Heart right ventricle (tissue), 16 donors: Measurements from ENCODE around the gene AMN1. TPM values are rescaled to one million over a fixed set of nuclear protein-coding genes. Genes with fewer than 3 reads are reported as not detected.
"Not testable (repeated sequence)": the region's sequence is repeated elsewhere in the genome, so short reads cannot be mapped to it uniquely, and the experiment has no call there.

Experiments used
- ATAC-seq, 8 donors: fragments of 200-7000 bp; cut with Tn5 transposase; one replicate each; pipeline ENCODE4 v1.9.1; 2020; ENCODE audit warnings: mild to moderate bottlenecking in 8 of 8, moderate library complexity in 8 of 8, moderate number of reproducible peaks in 1 of 8
- DNase-seq, 2 donors: peaks; one replicate each; pipeline ENCODE4 v3.0.0-alpha.2; 2020
- H3K27ac ChIP-seq, 10 donors: fragments of 200-600 bp; sonication (generic) in 2 of 10; one replicate each; pipeline versions ENCODE4 v1.5.0 to v1.8.0; 2020 to 2022; ENCODE audit warnings: mild to moderate bottlenecking in 3 of 10
- H3K27me3 ChIP-seq, 7 donors: fragments of 200-600 bp; one replicate each; pipeline ENCODE4 v1.8.0; 2021 to 2022; ENCODE audit warnings: mild to moderate bottlenecking in 2 of 7
- H3K36me3 ChIP-seq, 9 donors: fragments of 200-600 bp; sonication (generic) in 1 of 9; one replicate each; pipeline versions ENCODE4 v1.5.0 to v1.8.0; 2020 to 2022; ENCODE audit warnings: mild to moderate bottlenecking in 2 of 9
- H3K4me1 ChIP-seq, 9 donors: fragments of 200-600 bp; sonication (generic) in 1 of 9; one replicate each; pipeline versions ENCODE4 v1.5.0 to v1.8.0; 2020 to 2022; ENCODE audit warnings: mild to moderate bottlenecking in 4 of 9
- H3K4me3 ChIP-seq, 10 donors: fragments of 200-600 bp; sonication (generic) in 2 of 10; one replicate each; pipeline versions ENCODE4 v1.5.0 to v1.8.0; 2020 to 2022; ENCODE audit warnings: mild to moderate bottlenecking in 7 of 10, moderate library complexity in 2 of 10
- H3K9me3 ChIP-seq, 11 donors: fragments of 200-600 bp in 10 of 11; sonication (generic) in 2 of 11; one replicate each; pipeline versions ENCODE4 v1.5.0 to v1.8.0; 2013 to 2022; ENCODE audit warnings: mild to moderate bottlenecking in 2 of 11, control low read depth in 1 of 11, moderate library complexity in 1 of 11
- CTCF ChIP-seq, 9 donors: fragments of 200-600 bp; sonication (generic) in 2 of 9; IDR thresholded peaks; one replicate each; pipeline versions ENCODE4 v1.5.0 to v1.8.0; 2021 to 2022; ENCODE audit warnings: antibody characterized with exemption in 9 of 9, mild to moderate bottlenecking in 5 of 9, moderate library complexity in 1 of 9
- WGBS, 2 donors: extraction: QIAGEN DNeasy Blood & Tissue Kit; methylation state at CpG; one replicate each; pipeline ENCODE4 v1.1.7; 2013; ENCODE audit warnings: inconsistent platforms in 1 of 2; 5-methylcytosine and 5-hydroxymethylcytosine counted together
- intact Hi-C, 10 donors: fragments of 100-400 bp; cut with DNase I; formaldehyde crosslinking; loops; one replicate each; pipeline versions ENCODE4 v1.11.1 to v1.14.2; 2022
- polyA plus RNA-seq, 2 donors: library from polyadenylated mRNA; stranded (reverse); fragments of 200-250 nt; gene quantifications; one replicate each; pipeline ENCODE4 v1.2.3, GENCODE V29; 2013
- total RNA-seq, 10 donors: library from RNA; stranded (reverse); fragmentation: NEBNext Ultra II Directional in 3 of 10; extraction: Animal tissue kit (Norgen Biotek cat#: 25700) in 3 of 10; gene quantifications; one replicate each; pipeline versions ENCODE4 v1.2.1 to v1.2.4, GENCODE V29; 2021 to 2023
- donor health status: Arrhythmogenic right ventricular cardiomyopathy.
- donor health status: ischemic (EF 13 %, LVEDD 7.1; RV severe dilation, severe dysfunction).
- donor health status: healthy with polysubstance abuse.
- donor health status: DM: no; HTN: yes; CAD: no.
- donor health status: DM: no; HTN: no; CAD: no.
- donor health status: ischemic (EF 25% LVEDD 6.9; RV normal size, moderate dysfunction).
- donor health status: ischemic (EF 25% LVEDD 5.7; RV mildly dilated, moderate dysfunction).
- donor health status: healthy.
- donor health status: DM: yes; HTN: yes; CAD: no.
- donor health status: Ischemic cardiomyopathy.
- donor health status: ischemic (EF 35%, LVEDD 5.7; RV mildly dilated, moderate dysfunction).
- donor health status: nonischemic (EF 11% LVEDD 7.7; RV severe dilation, severe dysfunction).
- donor health status: DM: yes; HTN: yes; CAD: no.
- donor health status: PGD.
- donor health status: ischemic (EF 29% LVEDD 5.4; RV normal size, mild dysfunction).
- donor health status: nonischemic (EF 23%, LVEDD 6.1; RV moderate dilation, normal function).

Gene AMN1
- total and polyA plus RNA-seq, 12 donors = 11.3 to 24.9 (median 14.0) TPM

- WGBS, 2 donors = 52 to 54% methylated on average over 10 of the region's 10 CpGs
- peaks cover 0 to 33% (median 17%) of the 10 kb centered on the region in 11 donors for H3K9me3 ChIP-seq
- intact Hi-C loops = loop anchor here in 8 of 10 donors (2.0 to 10.0 kb wide), 10 partner anchors 272 to 630 kb away; partner anchors contain the start of gene RESF1 (in 1 of the 8)
- H3K36me3 ChIP-seq = peaks cover 0 to 52% (median 23%) of the 10 kb centered on the region in 9 donors
- peak; percentile 17 to 50 for DNase-seq
- peaks cover 0 to 10% (median 0%) of the 10 kb centered on the region in 9 donors for H3K4me1 ChIP-seq
- no peak overlapping the region for H3K4me3 ChIP-seq
- ATAC-seq = peak; percentile 64 to 89 (median 78)
- H3K27me3 ChIP-seq = no peaks in the 10 kb centered on the region
- peak overlapping the region in 1 of 10 donors; percentile 16 for H3K27ac ChIP-seq
- peak; percentile 22 to 82 (median 65) for TF ChIP-seq CTCF (IDR thresholded peaks at IDR 0.05)
Observed at GRCh38 chr12:31682136-31682962, 46.5 kb downstream of the AMN1 start.

GRCh38 chr12:31672521-31672920 is 56.3 kb downstream of the AMN1 start:
- H3K9me3 ChIP-seq = peaks cover 0 to 23% (median 13%) of the 10 kb centered on the region in 11 donors
- H3K4me3 ChIP-seq = no peak overlapping the region
- H3K27ac ChIP-seq = no peak overlapping the region
- peaks cover 0 to 50% (median 0%) of the 10 kb centered on the region in 9 donors for H3K36me3 ChIP-seq
- no peak for DNase-seq
- no peaks in the 10 kb centered on the region for H3K4me1 ChIP-seq
- intact Hi-C loops = no loop called here
- H3K27me3 ChIP-seq = no peaks in the 10 kb centered on the region
- WGBS, 2 donors = 97% methylated on average over 4 of the region's 4 CpGs
- TF ChIP-seq CTCF (IDR thresholded peaks at IDR 0.05) = no peak
- ATAC-seq = no peak

GRCh38 chr12:31669582-31669981 is 59.2 kb downstream of the AMN1 start:
- DNase-seq, H3K4me1 ChIP-seq, H3K27me3 ChIP-seq, ATAC-seq, H3K27ac ChIP-seq, H3K4me3 ChIP-seq: not testable (repeated sequence)
- H3K9me3 ChIP-seq = peaks cover 0 to 30% (median 13%) of the 10 kb centered on the region in 11 donors
- H3K36me3 ChIP-seq = peaks cover 0 to 59% (median 0%) of the 10 kb centered on the region in 9 donors
- intact Hi-C loops = loop anchor here in 2 of 10 donors (10.0 kb wide), 2 partner anchors 285 to 645 kb away; partner anchors contain the start of gene RESF1 (in 1 of the 2)
- WGBS, 2 donors = 93 to 98% methylated on average over 2 of the region's 2 CpGs

GRCh38 chr12:31669020-31669419 is 59.8 kb downstream of the AMN1 start:
- Histone ChIP-seq H3K36me3 (peaks cover 0 to 59% (median 0%) of the 10 kb centered on the region in 9 donors), H3K4me3 (no peak overlapping the region), H3K4me1 (no peaks in the 10 kb centered on the region), H3K27ac (no peak overlapping the region), H3K27me3 (no peaks in the 10 kb centered on the region), H3K9me3 (peaks cover 0 to 30% (median 13%) of the 10 kb centered on the region in 11 donors)
- DNase-seq (no peak), ATAC-seq (no peak)
- TF ChIP-seq CTCF (IDR thresholded peaks at IDR 0.05) = no peak
- intact Hi-C loops = loop anchor here in 2 of 10 donors (10.0 kb wide), 2 partner anchors 286 to 646 kb away; partner anchors contain the start of gene RESF1 (in 1 of the 2)
